Loucy (cell line): Measurements from ENCODE around the gene PTCHD1.

ENCODE experiments used
- H2AFZ ChIP-seq: fragments of 200-600 bp; sonication (generic); 2 replicates; pipeline ENCODE4 v1.6.0; 2016; ENCODE audit warnings: antibody characterized with exemption, mild to moderate bottlenecking, low read length, moderate library complexity
- H3F3A ChIP-seq: fragments of 200-600 bp; 2 replicates; pipeline ENCODE4 v1.6.0; 2016; ENCODE audit warnings: antibody characterized with exemption, low read depth, mild to moderate bottlenecking
- H3K27me3 ChIP-seq: fragments of 200-600 bp; sonication (generic); 2 replicates; pipeline ENCODE4 v1.6.1; 2014; ENCODE audit warnings: low read length, mild to moderate bottlenecking; ENCODE audit not compliant: insufficient read depth, poor library complexity, severe bottlenecking
- H3K36me3 ChIP-seq: fragments of 200-600 bp; sonication (generic); 2 replicates; pipeline ENCODE4 v1.6.1; 2016; ENCODE audit warnings: low read length; ENCODE audit not compliant: insufficient read depth
- H3K4me1 ChIP-seq: fragments of 200-600 bp; sonication (generic); 2 replicates; pipeline ENCODE4 v1.5.1; 2014; ENCODE audit warnings: low read length, mild to moderate bottlenecking; ENCODE audit not compliant: insufficient read depth, poor library complexity, severe bottlenecking
- H3K4me2 ChIP-seq: fragments of 200-600 bp; sonication (generic); 2 replicates; pipeline ENCODE4 v1.6.0; 2014; ENCODE audit warnings: antibody characterized with exemption, low read length, low read depth, mild to moderate bottlenecking; ENCODE audit not compliant: poor library complexity, severe bottlenecking
- H3K4me3 ChIP-seq: fragments of 200-600 bp; sonication (generic); 2 replicates; pipeline ENCODE4 v1.5.1; 2014; ENCODE audit warnings: low read length, mild to moderate bottlenecking, mixed read lengths; ENCODE audit not compliant: poor library complexity, severe bottlenecking
- H3K79me2 ChIP-seq: fragments of 200-600 bp; sonication (generic); 2 replicates; pipeline ENCODE4 v1.6.1; 2014; ENCODE audit warnings: low read length; ENCODE audit not compliant: insufficient read depth
- H3K9ac ChIP-seq: fragments of 200-600 bp; sonication (generic); 2 replicates; pipeline ENCODE4 v1.6.0; 2014; ENCODE audit warnings: mild to moderate bottlenecking, low read depth, low read length, moderate library complexity; ENCODE audit not compliant: poor library complexity, severe bottlenecking
- H3K9me2 ChIP-seq: fragments of 200-600 bp; sonication (generic); replicated peaks from 2 replicates; pipeline ENCODE4 v1.6.1; 2016; ENCODE audit warnings: low read depth, low read length, mixed read lengths
- H3K9me3 ChIP-seq: fragments of 200-600 bp; sonication (generic); 2 replicates; pipeline ENCODE4 v1.6.1; 2014; ENCODE audit warnings: mild to moderate bottlenecking, antibody characterized with exemption, low read length, low read depth; ENCODE audit not compliant: insufficient read depth
- H4K20me1 ChIP-seq: fragments of 200-600 bp; sonication (generic); 2 replicates; pipeline ENCODE4 v1.6.0; 2014; ENCODE audit warnings: antibody characterized with exemption, low read length, mild to moderate bottlenecking; ENCODE audit not compliant: insufficient read depth, poor library complexity, severe bottlenecking
- CTCF ChIP-seq: fragments of 200-600 bp; sonication (generic); conservative IDR thresholded peaks from 2 replicates; pipeline ENCODE4 v1.5.1; 2014; ENCODE audit warnings: mild to moderate bottlenecking, antibody characterized with exemption, low read length
- EZH2phosphoT487 ChIP-seq: fragments of 200-600 bp; IDR thresholded peaks from 2 replicates; pipeline ENCODE4 v1.6.1; 2018; ENCODE audit warnings: antibody characterized with exemption, mild to moderate bottlenecking, moderate library complexity, borderline replicate concordance

PTCHD1 gene

GRCh38 chrX:23372220-23372902, 37.7 kb downstream of the PTCHD1 start:
- no peaks in the 10 kb centered on the region for H3K79me2 ChIP-seq
- H3K9ac ChIP-seq, result no peak overlapping the region
- H3K27me3 ChIP-seq, result no peaks in the 10 kb centered on the region
- no peaks in the 10 kb centered on the region for H3K36me3 ChIP-seq
- H2AFZ ChIP-seq, result no peak overlapping the region
- TF ChIP-seq EZH2phosphoT487 (no peak), CTCF (no peak)
- no peaks in the 10 kb centered on the region for H3K4me1 ChIP-seq
- H4K20me1 ChIP-seq, result no peaks in the 10 kb centered on the region
- no peaks in the 10 kb centered on the region for H3F3A ChIP-seq
- no peaks in the 10 kb centered on the region for H3K9me2 ChIP-seq
- H3K4me2 ChIP-seq, result no peak overlapping the region
- no peak overlapping the region for H3K4me3 ChIP-seq
- no peaks in the 10 kb centered on the region for H3K9me3 ChIP-seq

GRCh38 chrX:23373129-23373804, 38.6 kb downstream of the PTCHD1 start:
- Histone ChIP-seq H3K36me3 (no peaks in the 10 kb centered on the region), H3K9me3 (no peaks in the 10 kb centered on the region), H3K4me1 (no peaks in the 10 kb centered on the region), H3K9me2 (no peaks in the 10 kb centered on the region), H3K79me2 (no peaks in the 10 kb centered on the region), H3K4me3 (no peak overlapping the region), H4K20me1 (no peaks in the 10 kb centered on the region), H3F3A (no peaks in the 10 kb centered on the region), H2AFZ (no peak overlapping the region), H3K9ac (no peak overlapping the region), H3K4me2 (no peak overlapping the region), H3K27me3 (no peaks in the 10 kb centered on the region)
- no peak for TF ChIP-seq EZH2phosphoT487
- no peak for TF ChIP-seq CTCF

GRCh38 chrX:23374291-23374690, 39.6 kb downstream of the PTCHD1 start:
- H4K20me1 ChIP-seq, result no peaks in the 10 kb centered on the region

More at GRCh38 chrX:23374291-23374690, 39.6 kb downstream of the PTCHD1 start:
- Histone ChIP-seq H3F3A (no peaks in the 10 kb centered on the region), H3K9ac (no peak overlapping the region), H3K4me1 (no peaks in the 10 kb centered on the region), H3K4me3 (no peak overlapping the region), H3K4me2 (no peak overlapping the region), H3K36me3 (no peaks in the 10 kb centered on the region), H3K9me2 (no peaks in the 10 kb centered on the region), H3K9me3 (no peaks in the 10 kb centered on the region), H3K27me3 (no peaks in the 10 kb centered on the region), H3K79me2 (no peaks in the 10 kb centered on the region), H2AFZ (no peak overlapping the region)
- TF ChIP-seq CTCF (no peak), EZH2phosphoT487 (no peak)
